SK-N-SH (cell line): ENCODE data around the gene BACE1-AS.
A peak's percentile ranks its signal among the peaks of the same experiment; 100 is the strongest.

Experiments
- EP300 ChIP-seq, 2 experiments: IDR thresholded peaks; 2 replicates each; pipeline versions ENCODE4 v1.4.0 to v1.6.1; 2012; ENCODE audit warnings: borderline replicate concordance in 1 of 2, low read depth in 1 of 2, low read length in 1 of 2
- GATA2 ChIP-seq: sonication (generic); formaldehyde crosslinking; IDR thresholded peaks from 2 replicates; pipeline ENCODE4 v1.5.0; 2020; ENCODE audit warnings: mild to moderate bottlenecking, missing genetic modification reagents
- TCF12 ChIP-seq: IDR thresholded peaks from 2 replicates; pipeline ENCODE4 v1.4.0; 2012
- TF ChIP-seq, protein P1 (sequence below): fragments of 200-600 bp; sonication (generic); IDR thresholded peaks from 2 replicates; pipeline ENCODE4 v1.6.1; 2017; ENCODE audit warnings: antibody characterized with exemption, mild to moderate bottlenecking, moderate library complexity

DNA sequence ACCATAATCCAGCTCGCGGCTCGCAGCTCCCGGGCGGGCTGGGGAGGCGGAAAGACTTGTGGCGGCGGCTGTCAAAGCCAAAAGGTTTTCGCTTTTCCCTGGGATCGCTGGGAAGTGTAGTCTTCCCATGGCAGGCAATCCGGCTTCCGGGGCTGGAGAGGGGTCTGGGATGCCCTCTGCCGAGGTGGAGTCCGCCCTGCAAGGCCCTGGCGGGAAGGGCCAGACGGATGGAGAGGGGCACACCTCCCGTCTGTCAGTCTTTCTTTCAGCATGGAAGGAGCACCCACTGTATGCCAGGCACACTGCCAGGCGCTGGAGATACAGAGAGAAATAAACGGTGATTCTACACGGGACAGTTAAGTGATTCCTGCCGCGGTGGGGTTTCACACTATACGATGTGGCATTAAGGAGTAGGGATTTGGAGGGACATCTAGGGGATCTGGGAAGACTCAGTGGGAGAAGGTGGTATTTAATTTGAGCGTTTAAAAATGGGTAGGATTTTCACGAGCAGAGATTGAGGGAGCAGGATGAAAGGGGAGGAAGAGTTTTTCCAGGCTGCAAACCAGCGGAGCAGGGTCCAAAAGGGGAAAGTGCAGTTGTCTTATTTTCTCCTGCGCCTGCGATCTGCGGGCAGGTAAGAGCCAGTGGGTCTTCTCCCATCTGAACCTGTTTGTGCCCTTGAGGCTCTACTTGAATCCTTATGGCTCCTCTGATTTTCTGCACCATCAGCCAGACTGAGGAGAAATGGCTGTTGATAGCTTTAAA lies 25.2 kb downstream of the BACE1-AS start, which contains the start of gene BACE1:
- no peak for TF ChIP-seq EP300 (IDR thresholded peaks at IDR 0.05; ENCODE audit: borderline replicate concordance in 1 of 2, low read depth in 1 of 2, low read length in 1 of 2)
- no peak for TF ChIP-seq TCF12
- no peak for TF ChIP-seq GATA2
- TF ChIP-seq, protein P1, sequence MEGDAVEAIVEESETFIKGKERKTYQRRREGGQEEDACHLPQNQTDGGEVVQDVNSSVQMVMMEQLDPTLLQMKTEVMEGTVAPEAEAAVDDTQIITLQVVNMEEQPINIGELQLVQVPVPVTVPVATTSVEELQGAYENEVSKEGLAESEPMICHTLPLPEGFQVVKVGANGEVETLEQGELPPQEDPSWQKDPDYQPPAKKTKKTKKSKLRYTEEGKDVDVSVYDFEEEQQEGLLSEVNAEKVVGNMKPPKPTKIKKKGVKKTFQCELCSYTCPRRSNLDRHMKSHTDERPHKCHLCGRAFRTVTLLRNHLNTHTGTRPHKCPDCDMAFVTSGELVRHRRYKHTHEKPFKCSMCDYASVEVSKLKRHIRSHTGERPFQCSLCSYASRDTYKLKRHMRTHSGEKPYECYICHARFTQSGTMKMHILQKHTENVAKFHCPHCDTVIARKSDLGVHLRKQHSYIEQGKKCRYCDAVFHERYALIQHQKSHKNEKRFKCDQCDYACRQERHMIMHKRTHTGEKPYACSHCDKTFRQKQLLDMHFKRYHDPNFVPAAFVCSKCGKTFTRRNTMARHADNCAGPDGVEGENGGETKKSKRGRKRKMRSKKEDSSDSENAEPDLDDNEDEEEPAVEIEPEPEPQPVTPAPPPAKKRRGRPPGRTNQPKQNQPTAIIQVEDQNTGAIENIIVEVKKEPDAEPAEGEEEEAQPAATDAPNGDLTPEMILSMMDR, result peak; percentile 54
